ENCODE measurements around the gene TBC1D5. TPM values are rescaled to one million over a fixed set of nuclear protein-coding genes. Genes with fewer than 3 reads are reported as not detected.
"Not testable (repeated sequence)": the region's sequence is repeated elsewhere in the genome, so short reads cannot be mapped to it uniquely, and the experiment has no call there.

TBC1D5 gene
- total and polyA plus RNA-seq, 8 donors: 47.4 to 74.8 (median 55.3) TPM

DNA sequence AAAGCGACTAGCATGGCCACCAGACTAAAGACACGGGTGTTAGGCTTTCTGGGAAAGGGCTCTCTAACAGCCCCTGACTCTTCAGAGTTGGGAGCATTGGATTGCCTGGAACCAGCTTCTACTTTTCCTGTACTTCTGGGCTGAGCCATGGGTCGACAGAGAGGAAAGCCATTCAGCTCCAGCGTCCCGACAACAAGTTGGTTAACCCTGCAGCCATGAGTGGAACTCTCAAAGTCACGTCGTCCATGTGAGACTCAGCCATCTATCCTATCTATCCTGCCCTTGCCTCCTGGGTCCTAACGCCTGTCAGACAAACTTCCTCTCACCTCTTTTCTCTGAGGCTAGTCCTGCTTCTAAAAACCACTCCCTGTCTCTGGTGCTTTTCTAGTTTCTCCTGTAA, 32.6 kb upstream of the TBC1D5 start:
- Histone ChIP-seq H3K4me3 (no peak overlapping the region), H3K9me3 (no peaks in the 10 kb centered on the region), H3K27ac (no peak overlapping the region), H3K4me1 (peaks cover 0 to 10% of the 10 kb centered on the region in 2 donors), H3K27me3 (no peaks in the 10 kb centered on the region), H3K36me3 (no peaks in the 10 kb centered on the region)
- intact Hi-C loops (cut with DNase I): no loop called here
- TF ChIP-seq, protein P1, sequence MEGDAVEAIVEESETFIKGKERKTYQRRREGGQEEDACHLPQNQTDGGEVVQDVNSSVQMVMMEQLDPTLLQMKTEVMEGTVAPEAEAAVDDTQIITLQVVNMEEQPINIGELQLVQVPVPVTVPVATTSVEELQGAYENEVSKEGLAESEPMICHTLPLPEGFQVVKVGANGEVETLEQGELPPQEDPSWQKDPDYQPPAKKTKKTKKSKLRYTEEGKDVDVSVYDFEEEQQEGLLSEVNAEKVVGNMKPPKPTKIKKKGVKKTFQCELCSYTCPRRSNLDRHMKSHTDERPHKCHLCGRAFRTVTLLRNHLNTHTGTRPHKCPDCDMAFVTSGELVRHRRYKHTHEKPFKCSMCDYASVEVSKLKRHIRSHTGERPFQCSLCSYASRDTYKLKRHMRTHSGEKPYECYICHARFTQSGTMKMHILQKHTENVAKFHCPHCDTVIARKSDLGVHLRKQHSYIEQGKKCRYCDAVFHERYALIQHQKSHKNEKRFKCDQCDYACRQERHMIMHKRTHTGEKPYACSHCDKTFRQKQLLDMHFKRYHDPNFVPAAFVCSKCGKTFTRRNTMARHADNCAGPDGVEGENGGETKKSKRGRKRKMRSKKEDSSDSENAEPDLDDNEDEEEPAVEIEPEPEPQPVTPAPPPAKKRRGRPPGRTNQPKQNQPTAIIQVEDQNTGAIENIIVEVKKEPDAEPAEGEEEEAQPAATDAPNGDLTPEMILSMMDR (IDR thresholded peaks at IDR 0.05): no peak
- DNase-seq (no peak), ATAC-seq (no peak)

DNA sequence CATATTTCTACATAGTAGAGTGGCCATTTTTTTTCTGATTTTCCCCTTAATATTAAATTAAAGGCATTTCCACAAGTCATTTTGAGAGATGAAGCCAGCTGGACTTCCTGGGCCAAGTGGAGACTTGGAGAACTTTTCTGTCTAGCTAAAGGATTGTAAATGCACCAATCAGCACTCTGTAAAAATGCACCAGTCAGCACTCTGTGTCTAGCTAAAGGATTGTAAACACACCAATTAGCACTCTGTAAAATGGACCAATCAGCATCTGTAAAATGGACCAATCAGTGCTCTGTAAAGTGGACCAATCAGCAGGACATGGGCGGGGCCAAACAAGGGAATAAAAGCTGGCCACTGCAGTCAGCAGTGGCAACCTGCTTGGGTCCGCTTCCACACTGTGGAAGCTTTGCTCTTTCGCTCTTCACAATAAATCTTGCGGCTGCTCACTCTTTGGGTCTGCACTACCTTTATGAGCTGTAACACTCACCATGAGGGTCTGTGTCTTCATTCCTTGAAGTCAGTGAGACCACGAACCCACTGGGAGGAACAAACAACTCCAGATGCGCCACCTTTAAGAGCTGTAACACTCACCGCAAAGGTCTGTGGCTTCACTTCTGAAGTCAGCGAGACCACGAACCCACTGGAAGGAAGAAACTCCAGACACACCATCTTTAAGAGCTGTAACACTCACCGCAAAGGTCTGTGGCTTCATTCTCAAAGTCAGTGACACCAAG, 31.9 kb upstream of the TBC1D5 start:
- DNase-seq; H3K27ac ChIP-seq; intact Hi-C loops (cut with DNase I): not testable (repeated sequence)

DNA sequence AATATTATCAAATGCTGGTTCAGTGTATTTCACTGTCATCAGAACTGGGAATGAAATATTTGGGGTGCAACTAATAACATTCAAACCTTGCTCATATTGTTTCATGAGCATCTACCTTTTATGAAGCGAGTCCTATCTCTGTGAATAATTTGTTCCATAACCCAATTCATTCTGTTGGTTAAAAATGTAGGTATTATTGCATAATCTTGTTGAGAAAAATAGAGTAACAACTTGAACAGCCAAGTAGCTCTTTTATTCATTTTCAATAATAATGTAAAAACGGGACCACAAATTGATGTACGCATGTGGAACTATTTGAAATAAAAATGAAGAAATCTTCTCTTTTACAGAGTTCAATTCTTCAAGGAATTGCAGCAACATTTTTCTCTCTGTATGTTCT, 30.1 kb upstream of the TBC1D5 start:
- Histone ChIP-seq H3K36me3 (no peaks in the 10 kb centered on the region), H3K27ac (no peak overlapping the region), H3K4me3 (no peak overlapping the region), H3K9me3 (no peaks in the 10 kb centered on the region), H3K27me3 (no peaks in the 10 kb centered on the region), H3K4me1 (no peaks in the 10 kb centered on the region)
- DNase-seq: no peak
- no peak for ATAC-seq
- TF ChIP-seq, protein P1 (IDR thresholded peaks at IDR 0.05): no peak
- intact Hi-C loops (cut with DNase I): no loop called here

More for the DNA sequence above, 31.9 kb upstream of the TBC1D5 start:
- H3K4me1 ChIP-seq, ATAC-seq, H3K4me3 ChIP-seq, H3K9me3 ChIP-seq, H3K36me3 ChIP-seq, H3K27me3 ChIP-seq: not testable (repeated sequence)

DNA sequence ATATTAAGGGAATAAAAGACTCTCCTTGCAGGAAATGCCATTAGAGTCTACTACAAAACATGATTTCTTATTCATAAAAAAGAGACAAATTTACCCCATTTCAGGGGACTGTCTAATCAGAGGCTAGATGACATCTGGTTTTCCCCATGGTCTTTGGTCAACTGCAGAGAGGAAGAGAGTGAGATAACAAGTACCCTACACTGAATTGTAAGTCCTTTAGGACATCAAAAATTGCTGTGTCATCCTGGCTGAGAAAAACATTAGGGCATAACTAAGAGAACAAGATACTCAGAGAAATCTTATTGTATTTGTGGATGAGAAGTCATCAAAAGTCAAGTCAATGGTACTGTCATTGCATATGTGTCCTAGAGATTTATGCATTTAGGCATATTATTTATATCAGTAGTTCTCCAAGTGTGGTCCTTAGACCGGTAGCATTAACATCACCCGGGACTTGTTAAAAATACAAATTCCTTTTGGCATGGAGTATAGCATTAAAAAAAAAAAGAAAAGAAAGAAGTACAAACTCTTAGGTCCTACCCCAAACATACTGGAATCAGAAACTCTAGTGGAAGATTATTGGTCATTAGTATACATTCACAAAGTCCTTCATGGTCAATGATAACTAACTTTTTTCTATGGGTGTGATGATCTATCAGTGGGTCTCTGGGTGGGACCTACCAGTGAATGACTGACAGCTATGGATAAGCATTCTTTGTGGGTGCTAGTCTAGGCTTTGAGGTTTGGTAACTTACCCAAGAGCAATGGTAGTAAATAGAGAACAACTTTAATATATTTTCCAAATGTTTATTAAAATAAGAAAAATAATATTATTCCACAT, 29.0 kb upstream of the TBC1D5 start:
- H3K9me3 ChIP-seq: no peaks in the 10 kb centered on the region
- TF ChIP-seq, protein P1 (IDR thresholded peaks at IDR 0.05): no peak
- H3K36me3 ChIP-seq: no peaks in the 10 kb centered on the region
- DNase-seq: no peak
- H3K27me3 ChIP-seq: no peaks in the 10 kb centered on the region
- intact Hi-C loops (cut with DNase I): no loop called here
- no peak for ATAC-seq
- H3K27ac ChIP-seq: no peak overlapping the region
- H3K4me3 ChIP-seq: no peak overlapping the region
- no peaks in the 10 kb centered on the region for H3K4me1 ChIP-seq

DNA sequence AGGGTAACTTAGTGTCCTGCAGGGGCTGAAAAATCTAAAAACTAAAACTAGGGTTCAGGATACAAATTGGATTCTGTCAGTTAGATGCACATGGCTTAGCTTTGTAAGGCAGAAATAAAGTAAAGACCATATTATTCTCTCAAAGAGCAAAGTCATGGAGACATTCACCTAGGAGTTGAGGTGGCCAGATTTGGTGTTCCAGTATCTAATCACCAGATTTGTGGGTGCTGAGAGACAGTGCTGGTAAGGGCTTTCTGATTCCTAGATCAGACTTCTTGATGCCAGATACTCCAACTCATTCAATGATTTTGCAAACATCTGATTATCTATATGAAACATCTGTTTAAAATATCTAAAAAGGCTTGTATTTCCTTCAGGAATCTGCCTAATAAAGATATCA, 28.3 kb upstream of the TBC1D5 start:
- H3K4me1 ChIP-seq: no peaks in the 10 kb centered on the region
- ATAC-seq: no peak
- no peaks in the 10 kb centered on the region for H3K27me3 ChIP-seq
- intact Hi-C loops (cut with DNase I): no loop called here
- DNase-seq: no peak
- TF ChIP-seq, protein P1 (IDR thresholded peaks at IDR 0.05): no peak
- H3K9me3 ChIP-seq: no peaks in the 10 kb centered on the region
- H3K4me3 ChIP-seq: no peak overlapping the region
- H3K27ac ChIP-seq: no peak overlapping the region
- no peaks in the 10 kb centered on the region for H3K36me3 ChIP-seq
